Activated CD8-positive, alpha-beta memory T cell treated with anti-CD3 and anti-CD28 coated beads for 24 hours (primary cell): ENCODE data around the gene SATB2.

Source experiments
- DNase-seq: peaks from one replicate; pipeline ENCODE4 v3.0.0-alpha.2; 2020

SATB2 gene

DNA sequence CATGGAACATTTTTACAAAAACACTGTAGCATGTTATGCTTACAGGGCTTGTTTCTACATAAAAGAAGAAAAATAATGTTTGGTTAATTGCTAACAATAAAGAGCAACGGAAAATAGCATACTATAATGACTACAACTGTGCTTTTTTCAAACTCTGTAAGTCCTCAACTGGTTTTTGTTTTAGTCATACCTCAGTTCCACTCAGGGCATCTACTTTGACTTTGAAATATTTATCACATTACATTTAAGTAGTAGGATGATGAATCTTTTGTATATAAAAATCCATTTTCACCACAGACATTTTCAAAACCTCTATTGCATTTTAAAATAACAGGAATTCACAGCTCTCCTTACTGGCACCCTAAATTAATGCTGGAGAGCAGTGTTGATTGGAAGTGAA, 8.3 kb downstream of the SATB2 start:
- DNase-seq: no peak

DNA sequence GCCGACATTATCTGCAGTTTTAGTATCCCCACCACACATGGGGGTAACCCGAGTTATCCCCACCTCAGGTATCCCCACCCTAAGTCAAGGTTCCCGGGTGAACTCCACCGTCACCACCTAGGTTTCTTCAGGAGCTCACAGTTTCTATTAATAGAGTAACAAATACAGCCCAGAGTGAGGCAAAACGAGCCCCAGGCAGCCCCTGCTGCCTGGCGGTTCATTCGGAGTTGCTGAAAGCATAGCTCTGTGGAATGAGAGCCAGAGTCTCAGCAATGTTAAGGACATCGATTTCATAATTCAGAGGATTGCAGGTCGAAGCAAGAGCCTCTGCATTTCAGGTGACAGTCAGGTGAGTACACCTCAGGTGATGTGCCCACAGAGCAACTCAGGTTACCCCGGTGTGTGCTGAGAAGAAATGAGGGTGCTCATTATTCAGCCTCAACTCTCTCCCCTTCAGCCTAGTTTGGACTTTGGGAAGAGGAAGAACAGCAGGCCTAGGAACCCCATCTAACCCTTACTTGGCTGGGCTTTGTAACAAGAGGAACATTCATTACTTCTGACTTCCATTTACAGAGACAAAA, 10.7 kb downstream of the SATB2 start:
- no peak for DNase-seq

- no peak for DNase-seq
These were observed 13.0 kb downstream of the SATB2 start for GRCh38 chr2:199444749-199445148.

DNA sequence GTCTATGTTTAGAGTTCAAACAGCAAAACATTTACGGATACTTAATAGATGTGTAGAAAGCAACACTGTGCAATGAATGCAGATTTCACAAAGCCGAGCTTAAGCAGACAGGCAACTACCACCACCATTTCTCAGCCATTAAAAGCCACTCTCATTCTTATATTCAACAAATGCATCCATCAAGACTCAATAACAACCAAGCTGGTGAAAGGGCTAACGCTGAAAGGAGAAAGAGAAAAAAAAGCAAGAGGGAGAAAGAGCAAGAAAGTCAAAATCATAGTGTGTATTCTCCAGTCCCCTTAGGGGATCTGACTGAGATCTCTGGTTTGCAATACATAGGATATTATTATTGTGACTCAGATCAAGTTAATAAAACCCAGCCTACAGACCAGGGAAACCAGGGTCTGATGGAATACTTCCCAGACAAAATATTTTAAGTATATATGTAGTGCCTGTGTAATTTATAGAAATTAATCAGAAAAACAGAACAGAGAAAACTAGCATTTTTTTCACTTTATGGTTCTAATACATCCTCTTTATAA, 14.1 kb downstream of the SATB2 start:
- DNase-seq: no peak

DNA sequence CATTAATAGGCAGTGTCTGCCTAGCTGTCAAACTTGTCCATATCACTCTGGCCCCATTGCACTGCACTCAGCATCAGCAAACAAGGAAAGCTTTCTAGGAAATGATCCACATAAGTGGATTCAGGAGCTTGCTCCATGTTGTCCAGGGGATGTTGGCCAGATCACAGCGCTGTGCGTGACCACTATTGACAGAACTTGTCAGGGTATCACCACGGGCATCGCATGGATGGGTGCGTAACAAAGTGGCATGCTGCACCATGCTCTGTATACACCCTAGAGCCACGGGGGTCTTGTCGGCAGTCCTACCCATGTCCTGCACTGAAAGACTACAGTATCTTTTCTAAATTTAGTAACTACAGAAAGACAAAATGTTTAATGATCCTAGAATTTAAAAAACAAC, 15.6 kb downstream of the SATB2 start:
- DNase-seq: no peak

- DNase-seq: no peak
These were observed 16.0 kb downstream of the SATB2 start for GRCh38 chr2:199441759-199442158.

DNA sequence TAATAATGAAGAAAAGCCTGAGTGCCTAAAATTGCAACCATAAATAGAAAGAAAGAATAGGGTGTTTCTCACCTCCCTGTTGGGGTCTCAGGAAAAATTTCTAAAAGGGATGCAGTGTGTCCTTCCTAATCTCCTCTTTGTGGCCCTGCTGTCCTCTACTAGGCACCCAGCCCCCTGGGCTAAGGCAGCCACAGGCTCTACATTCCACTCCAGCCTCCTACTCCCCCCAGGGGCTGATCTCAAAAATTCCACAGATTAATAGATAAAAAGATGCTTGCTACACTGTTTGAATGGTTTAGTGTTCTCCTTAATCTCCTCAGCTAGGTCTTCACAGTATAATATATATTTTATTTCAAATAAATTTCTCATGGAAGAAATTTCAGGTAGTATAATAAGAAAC, 17.6 kb downstream of the SATB2 start:
- DNase-seq: no peak

- no peak for DNase-seq
These were observed 18.2 kb downstream of the SATB2 start for GRCh38 chr2:199439542-199439941.

DNA sequence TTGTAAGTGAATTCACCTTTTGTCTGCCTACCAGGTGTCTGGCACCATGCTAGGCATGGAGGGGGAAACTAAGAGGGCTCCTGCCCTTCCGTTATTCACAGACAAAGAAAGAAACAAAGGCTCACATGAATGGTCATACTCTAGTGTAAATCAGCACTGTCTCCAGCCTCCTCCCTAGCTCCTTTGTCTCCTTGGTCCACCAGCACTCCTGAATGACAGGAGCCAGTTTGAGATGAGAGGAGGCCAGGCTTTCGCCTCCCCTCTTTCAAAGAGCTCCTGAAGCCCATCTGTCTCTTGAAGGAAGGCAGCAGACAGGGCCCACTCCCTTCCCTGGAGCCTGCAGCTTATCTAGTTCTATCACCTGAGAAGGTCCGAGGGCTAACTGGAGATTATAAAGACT, 18.7 kb downstream of the SATB2 start:
- no peak for DNase-seq

GRCh38 chr2:199434555-199434954, 23.2 kb downstream of the SATB2 start:
- no peak for DNase-seq

DNA sequence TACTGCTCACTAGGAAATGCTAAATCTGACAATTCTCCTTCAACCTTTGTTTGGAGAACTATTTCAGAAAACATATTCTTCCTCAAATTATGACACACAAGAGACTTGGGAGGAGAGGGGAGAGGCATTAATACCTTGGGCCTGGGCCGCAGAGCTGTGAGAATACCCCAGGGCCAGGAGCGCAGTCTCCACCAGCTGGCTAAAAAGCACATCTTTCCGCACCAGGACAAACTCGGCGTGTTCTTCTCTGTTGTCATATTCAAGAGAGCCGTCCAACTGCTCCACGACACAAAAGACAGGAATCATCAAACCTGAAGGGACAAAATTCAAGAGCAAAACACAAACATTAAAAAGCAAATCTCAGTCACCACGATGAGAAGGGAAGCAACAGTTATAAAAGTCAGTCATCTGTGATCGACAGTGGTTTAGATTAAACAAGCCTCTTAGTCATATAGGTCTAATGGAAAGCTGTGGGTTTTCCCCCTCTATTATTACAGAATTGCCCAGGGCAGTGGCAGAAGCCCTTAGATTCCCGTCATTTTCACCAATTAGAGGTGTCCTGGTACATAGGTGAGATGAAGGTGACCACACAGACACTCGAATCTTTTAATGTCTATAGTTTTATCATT, 24.4 kb downstream of the SATB2 start:
- DNase-seq: no peak

GRCh38 chr2:199431746-199432213, 26.0 kb downstream of the SATB2 start:
- DNase-seq: no peak

DNA sequence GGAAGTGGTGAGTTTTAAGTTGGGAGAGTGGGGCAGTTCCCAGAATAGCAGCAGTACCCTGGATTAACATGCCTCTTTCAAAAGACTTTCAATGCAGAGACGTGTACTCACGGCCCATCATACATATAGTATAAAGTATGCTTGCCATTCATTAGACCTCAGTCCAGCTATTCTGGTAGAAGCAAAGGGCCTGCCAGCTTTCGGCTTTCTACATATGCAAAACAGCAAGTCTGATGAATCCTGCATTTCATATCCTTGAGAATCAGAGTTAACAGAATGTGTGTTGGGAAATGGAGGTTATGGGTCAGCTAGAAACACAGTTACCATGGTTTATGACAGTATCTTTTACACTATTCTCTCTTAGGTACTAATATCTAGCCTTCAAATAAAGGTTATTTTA, 27.5 kb downstream of the SATB2 start:
- no peak for DNase-seq

- no peak for DNase-seq
These were observed 29.4 kb downstream of the SATB2 start for GRCh38 chr2:199428291-199428690.

GRCh38 chr2:199424160-199424559, 33.6 kb downstream of the SATB2 start:
- DNase-seq: no peak

DNA sequence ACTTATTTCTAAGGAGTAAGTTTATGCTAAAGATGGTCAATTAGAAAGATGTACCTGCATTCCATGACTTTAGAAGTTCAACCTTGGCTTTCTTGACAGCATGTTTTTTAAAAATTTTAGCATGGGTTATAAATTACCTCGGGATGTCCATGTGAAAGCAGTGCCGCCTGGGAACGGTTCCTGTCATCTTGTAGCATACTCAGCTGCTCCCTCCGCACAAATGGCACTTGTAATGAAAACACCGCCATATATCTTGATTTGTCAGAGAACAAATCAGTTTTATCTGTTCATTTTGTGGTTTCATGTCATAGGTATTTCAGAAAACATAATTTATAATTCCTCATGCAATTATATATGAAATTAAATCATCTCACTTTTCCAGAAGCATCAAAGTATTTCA, 38.3 kb downstream of the SATB2 start:
- no peak for DNase-seq

- DNase-seq: no peak
These were observed 43.3 kb downstream of the SATB2 start for GRCh38 chr2:199414465-199414864.

DNA sequence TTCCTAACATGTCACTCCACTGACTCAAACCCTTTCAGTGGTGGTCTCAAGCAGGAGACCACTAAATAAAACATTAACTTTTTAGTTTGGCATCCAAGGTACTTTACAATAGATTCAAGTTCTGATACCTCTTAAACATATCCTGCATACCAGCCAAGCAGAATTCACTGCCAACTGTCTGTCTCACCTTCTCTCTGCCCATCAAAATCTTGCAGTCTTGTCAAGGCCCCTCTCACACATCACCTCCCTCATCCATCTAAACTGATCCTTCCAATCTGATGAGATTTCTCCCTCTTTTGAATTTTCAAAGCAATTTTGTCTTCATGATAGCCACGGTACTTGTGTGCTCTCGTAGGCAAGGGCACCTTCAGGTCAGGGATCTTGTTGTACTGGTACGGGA, 43.7 kb downstream of the SATB2 start:
- DNase-seq: no peak

- no peak for DNase-seq
These were observed 47.8 kb downstream of the SATB2 start for GRCh38 chr2:199409759-199410529.

- DNase-seq: no peak
These were observed 50.3 kb downstream of the SATB2 start for GRCh38 chr2:199407421-199407820.

GRCh38 chr2:199405241-199405640, 52.5 kb downstream of the SATB2 start:
- no peak for DNase-seq

- DNase-seq: no peak
These were observed 52.9 kb downstream of the SATB2 start for GRCh38 chr2:199404841-199405240.

- no peak for DNase-seq
These were observed 62.4 kb downstream of the SATB2 start for GRCh38 chr2:199395311-199395710.

GRCh38 chr2:199392363-199392762, 65.4 kb downstream of the SATB2 start:
- no peak for DNase-seq
